GM18511 (cell line): ENCODE measurements around the gene IL16.
"Not testable (repeated sequence)": the region's sequence is repeated elsewhere in the genome, so short reads cannot be mapped to it uniquely, and the experiment has no call there.

Experiments used
- ATAC-seq: cut with Tn5 transposase; IDR thresholded peaks from one replicate; pipeline ENCODE4 v1.9.1; 2021; ENCODE audit warnings: mild to moderate bottlenecking, moderate library complexity; ENCODE audit not compliant: unreplicated experiment

The IL16 gene

GRCh38 chr15:81331600-81331999 lies 134.9 kb downstream of the IL16 start:
- no peak for ATAC-seq

GRCh38 chr15:81332326-81332725 lies 135.6 kb downstream of the IL16 start:
- no peak for ATAC-seq

GRCh38 chr15:81333363-81333762 lies 136.7 kb downstream of the IL16 start:
- ATAC-seq, result no peak

GRCh38 chr15:81334768-81335435 lies 138.2 kb downstream of the IL16 start:
- ATAC-seq, result no peak

- ATAC-seq, result no peak
Observed at GRCh38 chr15:81335631-81336030, 139.0 kb downstream of the IL16 start.

GRCh38 chr15:81336568-81336967 lies 139.9 kb downstream of the IL16 start:
- ATAC-seq, result no peak

- no peak for ATAC-seq
Observed at GRCh38 chr15:81337241-81337640, 140.6 kb downstream of the IL16 start.

GRCh38 chr15:81337713-81338157 lies 141.1 kb downstream of the IL16 start:
- no peak for ATAC-seq

- ATAC-seq, result no peak
Observed at GRCh38 chr15:81338170-81339007, 141.7 kb downstream of the IL16 start.

- no peak for ATAC-seq
Observed at GRCh38 chr15:81339321-81339720, 142.6 kb downstream of the IL16 start.

- ATAC-seq, result no peak
Observed at GRCh38 chr15:81339851-81340250, 143.2 kb downstream of the IL16 start.

GRCh38 chr15:81341351-81341750 lies 144.7 kb downstream of the IL16 start:
- no peak for ATAC-seq

GRCh38 chr15:81343371-81343770 lies 146.7 kb downstream of the IL16 start:
- ATAC-seq, result no peak

GRCh38 chr15:81346611-81347010 lies 149.9 kb downstream of the IL16 start:
- no peak for ATAC-seq

GRCh38 chr15:81347910-81348309 lies 151.2 kb downstream of the IL16 start:
- ATAC-seq, result no peak

- ATAC-seq, result not testable (repeated sequence)
Observed at GRCh38 chr15:81348691-81349090, 152.0 kb downstream of the IL16 start.

- ATAC-seq, result no peak
Observed at GRCh38 chr15:81349271-81349670, 152.6 kb downstream of the IL16 start.

GRCh38 chr15:81351651-81352050 lies 155.0 kb downstream of the IL16 start:
- no peak for ATAC-seq

GRCh38 chr15:81356252-81356651 lies 159.6 kb downstream of the IL16 start:
- ATAC-seq, result no peak

- no peak for ATAC-seq
Observed at GRCh38 chr15:81357180-81357686, 160.6 kb downstream of the IL16 start.

GRCh38 chr15:81358248-81358647 lies 161.6 kb downstream of the IL16 start:
- no peak for ATAC-seq

GRCh38 chr15:81360491-81360890 lies 163.8 kb downstream of the IL16 start:
- no peak for ATAC-seq
